ENCODE results near the gene KLHDC3. TPM values are rescaled to one million over a fixed set of nuclear protein-coding genes. Genes with fewer than 3 reads are reported as not detected.

Gene KLHDC3
- total and polyA plus RNA-seq, 2 of the 8 experiments (the other 6 are each of a cell fraction or from before 2014, with no cell fraction given) = 181 to 203 TPM

GRCh38 chr6:43032326-43032725, 18.3 kb downstream of the KLHDC3 start:
- Histone ChIP-seq H3K4me1 (replicated peaks in 1 of 4; ENCODE audit: control insufficient read depth in 3 of 4, insufficient read depth in 4 of 4, low read length in 3 of 4) (no peaks in the 10 kb centered on the region), H3K9me3 (ENCODE audit: insufficient read depth in 2 of 2, low read depth in 1 of 2, low read length in 1 of 2) (no peaks in the 10 kb centered on the region), H2BK5ac (ENCODE audit: low read depth, low read length) (no peak overlapping the region), H4K91ac (replicated peaks; ENCODE audit: insufficient read length, low read length) (no peak overlapping the region), H4K20me1 (replicated peaks in 1 of 2; ENCODE audit: control insufficient read depth in 1 of 2, insufficient read depth in 2 of 2, low read length in 2 of 2) (peaks cover 2 to 16% of the 10 kb centered on the region in 2 experiments), H3K23ac (ENCODE audit: insufficient read length) (no peak overlapping the region), H3K27ac (ENCODE audit: low read depth, low read length) (no peak overlapping the region), H3K4ac (replicated peaks; ENCODE audit: insufficient read length, low read depth, low read length) (no peak overlapping the region), H3K36me3 (ENCODE audit: control insufficient read depth in 2 of 4, insufficient read depth in 4 of 4, low read length in 3 of 4) (peaks cover 23 to 58% (median 34%) of the 10 kb centered on the region in 4 experiments), H4K8ac (ENCODE audit: extremely low read depth, insufficient read depth, low read length) (no peak overlapping the region), H3K56ac (replicated peaks; ENCODE audit: insufficient read length, low read depth, low read length) (no peak overlapping the region), H2BK20ac (ENCODE audit: low read length) (no peak overlapping the region), H3K27me3 (replicated peaks in 1 of 4; ENCODE audit: control insufficient read depth in 3 of 4, extremely low read depth in 1 of 4, insufficient read depth in 3 of 4, low read length in 3 of 4) (no peaks in the 10 kb centered on the region), H2BK120ac (replicated peaks; ENCODE audit: low read depth, low read length) (no peak overlapping the region), H4K5ac (ENCODE audit: insufficient read length, low read depth, low read length) (no peak overlapping the region), H2AK5ac (ENCODE audit: low read depth, low read length) (no peak overlapping the region), H3K4me2 (ENCODE audit: insufficient read depth in 1 of 2, low read depth in 2 of 2, low read length in 2 of 2) (no peak overlapping the region), H3K79me1 (ENCODE audit: low read depth, low read length) (no peaks in the 10 kb centered on the region), H2BK12ac (ENCODE audit: low read depth, low read length) (no peak overlapping the region), H3K4me3 (ENCODE audit: extremely low read depth in 1 of 4, insufficient read depth in 2 of 4, low read depth in 3 of 4, low read length in 4 of 4) (no peak overlapping the region), H3K23me2 (ENCODE audit: low read depth, low read length) (peaks cover 2% of the 10 kb centered on the region; the same call in 1 of the 2 replicates), H3K79me2 (ENCODE audit: control insufficient read depth in 1 of 2, insufficient read depth in 2 of 2, low read length in 2 of 2) (no peaks in the 10 kb centered on the region), H2BK15ac (ENCODE audit: low read length) (no peak overlapping the region), H3K18ac (ENCODE audit: extremely low read depth, low read length) (no peak overlapping the region), H2AFZ (ENCODE audit: low read length) (no peak overlapping the region), H3K9ac (replicated peaks in 1 of 4; ENCODE audit: extremely low read depth in 1 of 4, low read depth in 3 of 4, low read length in 3 of 4) (no peak overlapping the region), H3K14ac (ENCODE audit: insufficient read length) (no peak overlapping the region)
- FAIRE-seq (no peak), DNase-seq (ENCODE audit: low read depth in 1 of 2, low spot score in 2 of 2) (no peak)
- WGBS, 2 experiments (ENCODE audit: extremely low coverage in 1 of 2, insufficient coverage in 1 of 2, insufficient read length in 1 of 2, insufficient replicate concordance in 2 of 2, low coverage in 1 of 2, low lambda C conversion rate in 2 of 2, missing lambda C conversion rate in 1 of 2) = 93% methylated on average over 4 of the region's 4 CpGs; no CpG with 5 or more reads in 1 of the 2 experiments
- CTCF ChIA-PET (ENCODE audit: partially characterized antibody) = interaction anchor here (0.9 to 1.6 kb wide), 5 partner anchors 9 to 136 kb away, joined by 3 to 5 read pairs (median 4); no protein-coding TSS in a partner anchor
- POLR2A ChIA-PET (ENCODE audit: partially characterized antibody) = interaction anchor here (0.6 to 29.7 kb wide), 8 partner anchors 9 to 741 kb away, joined by 3 to 584 read pairs (median 5); partner anchors contain the start of genes CUL7, KLHDC3, MEA1 and RRP36
- TF ChIP-seq SIN3A (conservative IDR thresholded peaks at IDR 0.05 in 1 of 2, IDR thresholded peaks at IDR 0.05 in 1 of 2; ENCODE audit: low read depth in 1 of 2, low read length in 2 of 2) = no peak
- TF ChIP-seq SP4 (IDR thresholded peaks at IDR 0.05; ENCODE audit: low read length) = no peak
- TF ChIP-seq EZH2 (IDR thresholded peaks at IDR 0.05; ENCODE audit: low read depth, low read length, severe bottlenecking) = no peak
- TF ChIP-seq TEAD4 (IDR thresholded peaks at IDR 0.05; ENCODE audit: low read depth, low read length) = no peak

Data from H1 (cell line).